Measurements from ENCODE around the gene TRMT2A.
"Not testable (repeated sequence)": the region's sequence is repeated elsewhere in the genome, so short reads cannot be mapped to it uniquely, and the experiment has no call there.

TRMT2A gene

GRCh38 chr22:20079745-20080444 lies 37.1 kb downstream of the TRMT2A start, which contains the start of gene DGCR8:
DGCR8 (plus strand) TSS chr22:20080241; CDS start chr22:20085964, 5,723 bp downstream.
- peak within 1 kb of the TSS; percentile 89 for H3K4me3 Mint-ChIP-seq

DNA sequence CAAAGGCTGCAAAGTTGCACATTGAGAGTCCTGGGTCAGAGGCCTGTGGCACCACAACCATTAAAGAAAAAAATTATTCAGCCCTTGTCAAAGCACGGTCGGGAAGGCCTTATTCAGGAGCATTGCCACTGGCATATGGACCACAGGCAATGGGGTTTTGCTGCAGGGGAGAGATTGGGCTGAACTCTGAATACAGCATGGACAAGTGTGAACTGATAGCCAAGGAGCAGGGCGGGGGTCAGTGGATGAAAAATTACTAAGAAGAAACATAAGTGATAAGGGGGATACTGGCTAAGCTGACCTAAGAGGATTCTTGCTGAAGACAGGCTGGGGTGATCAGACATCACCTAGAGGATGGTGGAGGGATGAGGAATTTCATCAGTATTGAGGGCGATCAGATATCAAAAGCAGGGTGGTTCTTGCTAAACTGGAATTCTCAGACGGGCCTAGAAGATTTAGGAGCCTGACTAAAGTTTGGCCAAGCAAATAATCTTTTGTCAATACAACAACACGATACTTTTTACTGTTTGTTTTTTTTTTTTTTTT lies 40.3 kb downstream of the TRMT2A start:
- Mint-ChIP-seq H3K27me3 (no peaks in the 10 kb centered on the region), H3K4me3 (no peak overlapping the region), H3K36me3 (no peaks in the 10 kb centered on the region), H3K27ac (no peak overlapping the region), H3K9me3 (no peaks in the 10 kb centered on the region), H3K4me1 (peaks cover 12% of the 10 kb centered on the region)

More at GRCh38 chr22:20079745-20080444, 37.1 kb downstream of the TRMT2A start, which contains the start of gene DGCR8:
- Mint-ChIP-seq H3K36me3 (no peaks in the 10 kb centered on the region), H3K27ac (peak within 1 kb of the TSS; percentile 83), H3K9me3 (no peaks in the 10 kb centered on the region), H3K4me1 (peaks cover 41% of the 10 kb centered on the region), H3K27me3 (no peaks in the 10 kb centered on the region)

DNA sequence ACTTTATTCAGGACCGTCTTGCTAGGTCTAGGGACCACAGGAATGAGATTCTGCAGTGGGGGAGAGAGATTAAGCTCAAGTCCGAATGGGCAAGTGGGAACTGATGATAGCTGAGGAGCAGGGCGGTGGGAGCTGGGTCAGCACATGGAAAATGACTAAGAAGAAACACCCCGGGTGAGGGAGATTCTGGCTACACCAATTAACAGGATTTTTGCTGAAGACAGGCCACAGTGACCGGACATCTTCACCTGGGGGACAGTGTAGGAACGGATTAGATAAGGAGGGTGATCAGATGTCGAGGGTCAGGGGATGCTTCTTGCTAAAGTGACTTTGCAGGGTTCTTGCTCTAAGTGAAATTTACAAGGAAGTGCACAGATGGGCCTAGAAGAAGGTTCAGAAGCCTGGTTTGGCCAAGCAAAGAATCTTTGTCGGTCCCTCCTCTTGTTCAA lies 45.5 kb downstream of the TRMT2A start:
- Mint-ChIP-seq H3K27me3 (no peaks in the 10 kb centered on the region), H3K9me3 (no peaks in the 10 kb centered on the region), H3K4me1 (no peaks in the 10 kb centered on the region), H3K27ac (peak overlapping the region; percentile 31), H3K36me3 (no peaks in the 10 kb centered on the region), H3K4me3 (no peak overlapping the region)

GRCh38 chr22:20069331-20070042 lies 47.5 kb downstream of the TRMT2A start:
- H3K4me1 Mint-ChIP-seq = no peaks in the 10 kb centered on the region
- no peak overlapping the region for H3K4me3 Mint-ChIP-seq
- H3K27ac Mint-ChIP-seq = no peak overlapping the region
- no peaks in the 10 kb centered on the region for H3K9me3 Mint-ChIP-seq
- no peaks in the 10 kb centered on the region for H3K36me3 Mint-ChIP-seq
- no peaks in the 10 kb centered on the region for H3K27me3 Mint-ChIP-seq

DNA sequence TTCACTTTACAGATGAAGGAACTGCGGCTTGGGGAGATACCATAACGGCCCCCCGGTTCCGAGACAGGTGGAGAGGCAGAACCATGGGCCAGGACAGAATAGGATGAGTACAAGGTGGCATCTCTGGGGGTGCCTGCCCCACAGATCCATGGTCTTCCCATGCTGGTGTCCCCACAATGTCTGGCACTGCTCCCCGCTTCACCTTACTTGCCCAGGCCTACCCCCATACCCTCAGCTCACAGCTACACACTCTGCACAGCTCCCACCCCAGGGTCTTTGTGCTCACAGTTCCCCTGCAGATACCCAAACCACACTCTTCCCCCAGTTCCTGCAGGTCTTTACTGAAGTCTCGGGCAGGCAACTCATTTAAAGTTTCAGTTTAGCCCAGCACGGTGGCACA lies 48.4 kb downstream of the TRMT2A start:
- Mint-ChIP-seq H3K27me3 (no peaks in the 10 kb centered on the region), H3K36me3 (no peaks in the 10 kb centered on the region), H3K9me3 (no peaks in the 10 kb centered on the region), H3K4me1 (no peaks in the 10 kb centered on the region), H3K27ac (no peak overlapping the region), H3K4me3 (no peak overlapping the region)

DNA sequence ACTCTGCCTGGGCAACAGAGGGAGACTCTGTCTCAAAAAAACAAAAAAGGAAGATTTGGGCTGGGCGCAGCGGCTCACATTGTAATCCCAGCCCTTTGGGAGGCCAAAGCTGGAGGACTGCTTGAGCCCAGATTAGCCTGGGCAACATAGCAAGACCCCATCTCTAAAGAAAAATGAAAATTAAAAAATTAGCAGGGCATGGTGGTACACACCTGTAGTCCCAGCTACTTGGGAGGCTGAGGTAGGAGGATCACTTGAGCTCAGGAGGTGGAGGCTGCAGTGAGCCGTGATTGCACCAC lies 49.7 kb downstream of the TRMT2A start:
- not testable (repeated sequence) for H3K27me3 Mint-ChIP-seq, H3K4me1 Mint-ChIP-seq, H3K36me3 Mint-ChIP-seq, H3K4me3 Mint-ChIP-seq, H3K9me3 Mint-ChIP-seq
- H3K27ac Mint-ChIP-seq = peak overlapping the region; percentile 62

GRCh38 chr22:20066617-20067383 lies 50.2 kb downstream of the TRMT2A start:
- no peak overlapping the region for H3K4me3 Mint-ChIP-seq
- peak overlapping the region; percentile 62 for H3K27ac Mint-ChIP-seq
- H3K9me3 Mint-ChIP-seq = no peaks in the 10 kb centered on the region
- no peaks in the 10 kb centered on the region for H3K27me3 Mint-ChIP-seq
- no peaks in the 10 kb centered on the region for H3K4me1 Mint-ChIP-seq
- no peaks in the 10 kb centered on the region for H3K36me3 Mint-ChIP-seq

DNA sequence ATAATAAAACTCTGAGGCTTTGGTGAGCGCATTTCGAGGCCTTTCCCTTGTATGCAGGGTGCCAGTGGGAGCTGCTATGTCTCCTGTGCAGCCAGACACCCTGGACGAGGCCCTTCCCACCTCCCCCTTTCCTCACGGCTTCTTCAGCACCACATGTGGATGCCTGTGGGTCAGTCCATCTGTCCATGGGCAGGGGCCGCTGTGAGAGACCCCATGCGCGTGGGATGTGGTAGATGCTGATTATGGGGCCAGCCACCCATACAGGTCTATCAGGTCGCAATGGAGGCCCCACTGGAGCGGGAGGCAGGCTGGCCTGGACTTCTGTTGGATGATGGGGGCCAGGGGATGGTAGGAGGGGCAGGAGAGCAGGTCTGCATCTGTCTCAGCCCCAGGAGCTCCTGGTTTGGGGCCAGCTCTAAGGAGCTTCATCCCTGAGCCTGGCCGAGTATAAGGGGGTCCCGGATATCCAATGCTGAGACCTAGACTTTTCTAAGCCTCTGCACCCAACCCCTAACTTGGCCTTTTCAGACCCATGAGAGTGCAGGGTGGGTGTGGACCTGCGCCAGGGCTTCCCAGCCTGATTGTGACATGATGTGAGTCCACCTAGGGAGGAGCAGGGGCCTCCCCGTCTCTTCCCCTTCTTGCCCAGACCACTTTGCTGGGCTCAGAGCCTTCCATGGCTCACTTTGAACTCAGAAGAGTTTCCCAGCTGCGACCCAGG lies 51.0 kb downstream of the TRMT2A start:
- Mint-ChIP-seq H3K36me3 (no peaks in the 10 kb centered on the region), H3K4me1 (no peaks in the 10 kb centered on the region), H3K9me3 (no peaks in the 10 kb centered on the region), H3K27ac (no peak overlapping the region), H3K27me3 (no peaks in the 10 kb centered on the region), H3K4me3 (no peak overlapping the region)

GRCh38 chr22:20064545-20065262 lies 52.3 kb downstream of the TRMT2A start:
- Mint-ChIP-seq H3K27me3 (no peaks in the 10 kb centered on the region), H3K4me3 (no peak overlapping the region), H3K9me3 (no peaks in the 10 kb centered on the region), H3K27ac (no peak overlapping the region), H3K4me1 (no peaks in the 10 kb centered on the region), H3K36me3 (no peaks in the 10 kb centered on the region)

DNA sequence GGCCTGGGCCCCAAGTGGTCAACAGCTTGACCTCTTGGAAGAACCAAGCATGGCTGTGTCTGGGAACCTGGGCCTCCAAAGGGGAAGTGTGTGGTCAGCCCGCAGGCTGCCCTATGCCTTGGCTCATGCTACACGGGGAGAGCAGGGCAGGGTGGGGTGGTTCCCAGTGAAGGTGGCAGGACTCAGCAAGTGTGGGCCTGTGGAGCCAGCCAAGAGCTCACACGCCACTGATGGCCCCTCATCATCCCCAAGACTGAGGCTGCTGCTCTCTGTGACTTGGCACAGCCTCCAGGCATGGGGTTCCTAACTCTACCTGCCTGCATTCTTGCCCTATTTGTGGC lies 52.9 kb downstream of the TRMT2A start:
- peaks cover 4% of the 10 kb centered on the region for H3K4me1 Mint-ChIP-seq
- no peaks in the 10 kb centered on the region for H3K36me3 Mint-ChIP-seq
- no peaks in the 10 kb centered on the region for H3K27me3 Mint-ChIP-seq
- no peak overlapping the region for H3K27ac Mint-ChIP-seq
- no peaks in the 10 kb centered on the region for H3K9me3 Mint-ChIP-seq
- no peak overlapping the region for H3K4me3 Mint-ChIP-seq

- no peak overlapping the region for H3K27ac Mint-ChIP-seq
- H3K4me1 Mint-ChIP-seq = peaks cover 7% of the 10 kb centered on the region
- no peaks in the 10 kb centered on the region for H3K9me3 Mint-ChIP-seq
- peaks cover 1% of the 10 kb centered on the region for H3K36me3 Mint-ChIP-seq
- H3K4me3 Mint-ChIP-seq = no peak overlapping the region
- H3K27me3 Mint-ChIP-seq = no peaks in the 10 kb centered on the region
Observed at GRCh38 chr22:20063271-20064139, 53.5 kb downstream of the TRMT2A start.

- H3K36me3 Mint-ChIP-seq = peaks cover 1% of the 10 kb centered on the region
- no peak overlapping the region for H3K27ac Mint-ChIP-seq
- H3K9me3 Mint-ChIP-seq = no peaks in the 10 kb centered on the region
- no peak overlapping the region for H3K4me3 Mint-ChIP-seq
- no peaks in the 10 kb centered on the region for H3K27me3 Mint-ChIP-seq
- peaks cover 11% of the 10 kb centered on the region for H3K4me1 Mint-ChIP-seq
Observed at GRCh38 chr22:20062766-20063083, 54.3 kb downstream of the TRMT2A start.

- H3K9me3 Mint-ChIP-seq = no peaks in the 10 kb centered on the region
- H3K36me3 Mint-ChIP-seq = peaks cover 1% of the 10 kb centered on the region
- H3K27me3 Mint-ChIP-seq = no peaks in the 10 kb centered on the region
- peaks cover 11% of the 10 kb centered on the region for H3K4me1 Mint-ChIP-seq
- no peak overlapping the region for H3K4me3 Mint-ChIP-seq
- no peak overlapping the region for H3K27ac Mint-ChIP-seq
Observed at GRCh38 chr22:20062043-20062765, 54.8 kb downstream of the TRMT2A start.
